HCT116 (cell line): Measurements from ENCODE around the gene COL5A1. TPM values are rescaled to one million over a fixed set of nuclear protein-coding genes. Genes with fewer than 3 reads are reported as not detected.

ENCODE experiments used
- ATAC-seq: fragments of 200-7000 bp; cut with Tn5 transposase; 2 replicates; pipeline ENCODE4 v1.9.1; 2020; ENCODE audit warnings: mild to moderate bottlenecking, moderate library complexity
- BruUV-seq: library from RNA; stranded (reverse); fragments of 400-500 nt; replicated peaks from 2 replicates; lab custom pipeline; 2021; lab: Mats Ljungman, UMichigan
- CTCF ChIA-PET: fragments of 300-600 bp; sonication (Branson Sonifier 250); formaldehyde crosslinking; loops from one replicate; lab custom pipeline; 2021; ENCODE audit warnings: antibody characterized with exemption; lab: Charles Lee
- POLR2A ChIA-PET: fragments of 300-600, 350-600 bp; sonication (Branson Sonifier 250); formaldehyde crosslinking; loops from one replicate; lab custom pipeline; 2021; ENCODE audit warnings: antibody characterized with exemption; lab: Charles Lee
- RAD21 ChIA-PET, 2 experiments: fragments of 300-600 bp; sonication (Branson Sonifier 250); formaldehyde crosslinking; loops; one replicate each; lab custom pipeline; 2023; ENCODE audit warnings: low total read pairs in 2 of 2; ENCODE audit not compliant: uncharacterized antibody in 2 of 2, unreplicated experiment in 2 of 2, low non-redundant PET in 1 of 2; lab: Charles Lee
- DNase-seq: peaks from one replicate; pipeline ENCODE4 v3.0.0-alpha.2; 2010; ENCODE audit warnings: low read depth, low spot score
- H2AFZ ChIP-seq: fragments of 200-600 bp; shearing (Covaris generic), sonication (generic); 2 replicates; pipeline ENCODE4 v1.6.1; 2017; ENCODE audit warnings: low read depth, mixed run types, mixed read lengths, antibody characterized with exemption, low read length; ENCODE audit not compliant: poor library complexity, severe bottlenecking
- H3K27ac ChIP-seq: 2 replicates; pipeline ENCODE4 v1.5.1; 2012; ENCODE audit warnings: low read depth, low read length
- H3K27me3 ChIP-seq: fragments of 200-600 bp; sonication (generic); 2 replicates; pipeline ENCODE4 v1.6.1; 2016; ENCODE audit warnings: mixed run types, low read length, mixed read lengths; ENCODE audit not compliant: insufficient read depth
- H3K36me3 ChIP-seq, 2 experiments: fragments of 200-500 bp in 1 of 2; fragments of 200-600 bp in 1 of 2; sonication (Bioruptor generic) in 1 of 2; sonication (generic) in 1 of 2; 2 replicates each; pipeline versions ENCODE4 v1.5.1 to v1.6.1; 2014 to 2016; ENCODE audit warnings: low read length in 2 of 2, inconsistent platforms in 1 of 2, mixed read lengths in 1 of 2, mixed run types in 1 of 2; ENCODE audit not compliant: insufficient read depth in 2 of 2, control insufficient read depth in 1 of 2
- H3K4me1 ChIP-seq, 2 experiments: fragments of 200-600 bp in 1 of 2; sonication (generic) in 1 of 2; 2 replicates each; pipeline versions ENCODE4 v1.5.1 to v1.6.1; 2012 to 2017; ENCODE audit warnings: low read length in 2 of 2, inconsistent platforms in 1 of 2, mild to moderate bottlenecking in 1 of 2, mixed read lengths in 1 of 2, mixed run types in 1 of 2, moderate library complexity in 1 of 2; ENCODE audit not compliant: insufficient read depth in 2 of 2, control insufficient read depth in 1 of 2
- H3K4me2 ChIP-seq: fragments of 200-600 bp; sonication (generic); 2 replicates; pipeline ENCODE4 v1.6.1; 2017; ENCODE audit warnings: mixed run types, low read length, mixed read lengths
- H3K4me3 ChIP-seq, 2 experiments: fragments of 200-600 bp in 1 of 2; sonication (generic) in 1 of 2; replicated peaks in 1 of 2; 2 replicates each; pipeline ENCODE4 v1.5.1; 2011 to 2016; ENCODE audit warnings: low read length in 2 of 2, control low read depth in 1 of 2, low read depth in 1 of 2, mild to moderate bottlenecking in 1 of 2, mixed read lengths in 1 of 2, mixed run types in 1 of 2
- H3K79me2 ChIP-seq: fragments of 200-600 bp; sonication (generic); 2 replicates; pipeline ENCODE4 v1.6.1; 2017; ENCODE audit warnings: mild to moderate bottlenecking, mixed run types, low read length, moderate library complexity, mixed read lengths; ENCODE audit not compliant: insufficient read depth
- H3K9ac ChIP-seq: fragments of 200-600 bp; sonication (generic); 2 replicates; pipeline ENCODE4 v1.6.1; 2016; ENCODE audit warnings: low read length, mixed read lengths
- H3K9me2 ChIP-seq: fragments of 200-600 bp; sonication (generic), shearing (Covaris generic); 2 replicates; pipeline ENCODE4 v1.6.1; 2017; ENCODE audit warnings: mixed run types, mild to moderate bottlenecking, moderate library complexity; ENCODE audit not compliant: insufficient read depth
- H3K9me3 ChIP-seq, 2 experiments: fragments of 200-500 bp in 1 of 2; fragments of 200-600 bp in 1 of 2; sonication (Bioruptor generic) in 1 of 2; sonication (generic) in 1 of 2; 2 replicates each; pipeline ENCODE4 v1.6.1; 2014 to 2017; ENCODE audit warnings: low read length in 2 of 2, mixed read lengths in 2 of 2, inconsistent platforms in 1 of 2, low read depth in 1 of 2, mild to moderate bottlenecking in 1 of 2, mixed run types in 1 of 2, moderate library complexity in 1 of 2; ENCODE audit not compliant: control insufficient read depth in 1 of 2, insufficient read depth in 1 of 2
- H4K20me1 ChIP-seq: fragments of 200-600 bp; sonication (generic), shearing (Covaris generic); 2 replicates; pipeline ENCODE4 v1.6.1; 2017; ENCODE audit warnings: mixed run types, mild to moderate bottlenecking, moderate library complexity; ENCODE audit not compliant: insufficient read depth
- CBX3 ChIP-seq: IDR thresholded peaks from 2 replicates; pipeline ENCODE4 v1.6.1; 2012; ENCODE audit warnings: low read depth
- CEBPB ChIP-seq: IDR thresholded peaks from 2 replicates; pipeline ENCODE4 v1.6.1; 2012; ENCODE audit warnings: low read depth
- EGR1 ChIP-seq: IDR thresholded peaks from 2 replicates; pipeline ENCODE4 v1.6.1; 2012; ENCODE audit warnings: low read depth
- EZH2 ChIP-seq: fragments of 200-600 bp; sonication (generic); IDR thresholded peaks from 2 replicates; pipeline ENCODE4 v1.6.1; 2017; ENCODE audit warnings: antibody characterized with exemption, mixed run types
- EZH2phosphoT487 ChIP-seq: fragments of 200-600 bp; IDR thresholded peaks from 2 replicates; pipeline ENCODE4 v1.6.1; 2018; ENCODE audit warnings: antibody characterized with exemption, borderline replicate concordance
- POLR2A ChIP-seq: IDR thresholded peaks from 2 replicates; pipeline ENCODE4 v1.7.0; 2011; ENCODE audit warnings: borderline replicate concordance; ENCODE audit not compliant: insufficient read depth, insufficient read length; ENCODE audit errors: extremely low read depth
- POLR2AphosphoS5 ChIP-seq: IDR thresholded peaks from 2 replicates; pipeline ENCODE4 v1.6.1; 2011; ENCODE audit warnings: mild to moderate bottlenecking, low read depth, low read length, moderate library complexity
- RAD21 ChIP-seq: IDR thresholded peaks from 2 replicates; pipeline ENCODE4 v1.6.1; 2012; ENCODE audit warnings: low read depth, mild to moderate bottlenecking
- SP1 ChIP-seq: IDR thresholded peaks from 2 replicates; pipeline ENCODE4 v1.6.1; 2012; ENCODE audit warnings: low read depth
- SRF ChIP-seq: IDR thresholded peaks from 2 replicates; pipeline ENCODE4 v1.6.1; 2012; ENCODE audit warnings: low read depth
- TCF7L2 ChIP-seq: IDR thresholded peaks from 2 replicates; pipeline ENCODE4 v1.7.0; 2011; ENCODE audit warnings: borderline replicate concordance, inconsistent platforms; ENCODE audit not compliant: insufficient read depth, insufficient read length; ENCODE audit errors: extremely low read depth
- YY1 ChIP-seq: IDR thresholded peaks from 2 replicates; pipeline ENCODE4 v1.6.1; 2011; ENCODE audit warnings: low read length, low read depth, moderate library complexity, mild to moderate bottlenecking; ENCODE audit not compliant: insufficient replicate concordance; ENCODE audit errors: extremely low read depth
- ZFX ChIP-seq: fragments of 450-650 bp; IDR thresholded peaks from 2 replicates; pipeline ENCODE4 v1.6.1; 2017
- ZNF274 ChIP-seq: fragments of 200-500 bp; sonication (Bioruptor generic); IDR thresholded peaks from 2 replicates; pipeline ENCODE4 v1.6.1; 2014; ENCODE audit warnings: mild to moderate bottlenecking, low read depth, low read length, inconsistent platforms
- intact Hi-C: fragments of 100-400 bp; cut with micrococcal nuclease; formaldehyde crosslinking; loops from 2 replicates; pipeline ENCODE4 v1.10.0; 2022
- total RNA-seq: library from RNA; stranded (reverse); gene quantifications from one replicate; pipeline ENCODE4 v1.2.1, GENCODE V29; 2021; ENCODE audit not compliant: unreplicated experiment
- TF ChIP-seq, protein P1 (sequence below): IDR thresholded peaks from 2 replicates; pipeline ENCODE4 v1.6.1; 2012; ENCODE audit warnings: low read depth
- TF ChIP-seq, protein P2 (sequence below): IDR thresholded peaks from 2 replicates; pipeline ENCODE4 v1.6.1; 2011; ENCODE audit warnings: mild to moderate bottlenecking, low read length, moderate library complexity; ENCODE audit not compliant: insufficient replicate concordance; ENCODE audit errors: extremely low read depth
- TF ChIP-seq, protein P3 (sequence below), 3 experiments: fragments of 200-600 bp in 1 of 3; sonication (generic) in 1 of 3; IDR thresholded peaks in 2 of 3; conservative IDR thresholded peaks in 1 of 3; 2 replicates each; pipeline ENCODE4 v1.5.1; 2012 to 2017; ENCODE audit warnings: low read depth in 2 of 3, low read length in 2 of 3, antibody characterized with exemption in 1 of 3, borderline replicate concordance in 1 of 3, control low read depth in 1 of 3, mild to moderate bottlenecking in 1 of 3, mixed read lengths in 1 of 3, mixed run types in 1 of 3, moderate library complexity in 1 of 3; ENCODE audit not compliant: insufficient read depth in 1 of 3
- TF ChIP-seq, protein P4 (sequence below): IDR thresholded peaks from 2 replicates; pipeline ENCODE4 v1.6.1; 2012
- TF ChIP-seq, protein P5 (sequence below): IDR thresholded peaks from 2 replicates; pipeline ENCODE4 v1.6.1; 2012

Gene COL5A1
- total RNA-seq, 1 experiment from 2014 or later: 0.30 TPM

DNA sequence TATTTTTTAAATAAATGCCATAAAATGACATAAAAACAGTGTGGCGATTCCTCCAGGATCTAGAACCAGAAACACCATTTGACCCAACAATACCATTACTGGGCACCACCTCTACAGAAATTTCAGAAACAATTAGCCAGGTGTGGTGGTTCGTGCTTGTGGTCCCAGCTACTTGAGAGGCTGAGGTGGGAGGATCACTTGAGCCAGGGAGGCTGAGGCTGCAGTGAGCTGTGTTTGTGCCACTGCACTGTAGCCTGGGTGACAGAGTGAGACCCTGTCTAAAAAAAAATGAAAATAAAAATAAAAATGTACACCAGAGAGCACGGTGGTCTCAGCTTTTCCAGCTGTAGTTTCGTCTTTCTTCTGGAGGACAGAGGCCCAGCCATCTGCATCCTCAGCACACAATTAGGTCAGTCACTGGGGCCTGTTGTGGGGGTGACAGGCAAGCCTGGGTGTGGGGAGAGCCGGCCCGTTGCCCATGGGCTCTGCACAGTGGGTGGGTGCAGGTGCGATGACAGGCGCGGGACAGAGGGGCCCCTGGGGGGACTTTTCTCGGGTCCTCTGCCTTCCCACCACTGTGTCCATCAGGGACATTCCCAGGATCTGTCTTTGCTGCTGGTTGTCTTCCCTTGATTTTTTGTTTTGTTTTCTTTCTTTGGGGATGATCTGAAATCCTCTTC lies 9.8 kb downstream of the COL5A1 start:
- peaks cover 0 to 11% of the 10 kb centered on the region in 2 experiments; a peak in 3 of 4 replicates for H3K4me1 ChIP-seq
- no TSS peak for BruUV-seq
- H3K79me2 ChIP-seq: no peaks in the 10 kb centered on the region
- ATAC-seq: no peak
- intact Hi-C loops: no loop called here
- no peak overlapping the region for H3K9ac ChIP-seq
- H3K4me3 ChIP-seq: no peak overlapping the region
- no peaks in the 10 kb centered on the region for H3K9me2 ChIP-seq
- ChIA-PET POLR2A (no interaction called here), RAD21 (no interaction called here), CTCF (no interaction called here)
- TF ChIP-seq, protein P1, sequence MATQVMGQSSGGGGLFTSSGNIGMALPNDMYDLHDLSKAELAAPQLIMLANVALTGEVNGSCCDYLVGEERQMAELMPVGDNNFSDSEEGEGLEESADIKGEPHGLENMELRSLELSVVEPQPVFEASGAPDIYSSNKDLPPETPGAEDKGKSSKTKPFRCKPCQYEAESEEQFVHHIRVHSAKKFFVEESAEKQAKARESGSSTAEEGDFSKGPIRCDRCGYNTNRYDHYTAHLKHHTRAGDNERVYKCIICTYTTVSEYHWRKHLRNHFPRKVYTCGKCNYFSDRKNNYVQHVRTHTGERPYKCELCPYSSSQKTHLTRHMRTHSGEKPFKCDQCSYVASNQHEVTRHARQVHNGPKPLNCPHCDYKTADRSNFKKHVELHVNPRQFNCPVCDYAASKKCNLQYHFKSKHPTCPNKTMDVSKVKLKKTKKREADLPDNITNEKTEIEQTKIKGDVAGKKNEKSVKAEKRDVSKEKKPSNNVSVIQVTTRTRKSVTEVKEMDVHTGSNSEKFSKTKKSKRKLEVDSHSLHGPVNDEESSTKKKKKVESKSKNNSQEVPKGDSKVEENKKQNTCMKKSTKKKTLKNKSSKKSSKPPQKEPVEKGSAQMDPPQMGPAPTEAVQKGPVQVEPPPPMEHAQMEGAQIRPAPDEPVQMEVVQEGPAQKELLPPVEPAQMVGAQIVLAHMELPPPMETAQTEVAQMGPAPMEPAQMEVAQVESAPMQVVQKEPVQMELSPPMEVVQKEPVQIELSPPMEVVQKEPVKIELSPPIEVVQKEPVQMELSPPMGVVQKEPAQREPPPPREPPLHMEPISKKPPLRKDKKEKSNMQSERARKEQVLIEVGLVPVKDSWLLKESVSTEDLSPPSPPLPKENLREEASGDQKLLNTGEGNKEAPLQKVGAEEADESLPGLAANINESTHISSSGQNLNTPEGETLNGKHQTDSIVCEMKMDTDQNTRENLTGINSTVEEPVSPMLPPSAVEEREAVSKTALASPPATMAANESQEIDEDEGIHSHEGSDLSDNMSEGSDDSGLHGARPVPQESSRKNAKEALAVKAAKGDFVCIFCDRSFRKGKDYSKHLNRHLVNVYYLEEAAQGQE: no peak
- TF ChIP-seq EGR1 (no peak), EZH2phosphoT487 (no peak), SP1 (no peak), CEBPB (no peak), EZH2 (no peak), RAD21 (no peak), YY1 (no peak), TCF7L2 (no peak), ZFX (no peak), SRF (no peak), CBX3 (no peak), POLR2A (no peak), POLR2AphosphoS5 (no peak), ZNF274 (no peak)
- TF ChIP-seq, protein P2, sequence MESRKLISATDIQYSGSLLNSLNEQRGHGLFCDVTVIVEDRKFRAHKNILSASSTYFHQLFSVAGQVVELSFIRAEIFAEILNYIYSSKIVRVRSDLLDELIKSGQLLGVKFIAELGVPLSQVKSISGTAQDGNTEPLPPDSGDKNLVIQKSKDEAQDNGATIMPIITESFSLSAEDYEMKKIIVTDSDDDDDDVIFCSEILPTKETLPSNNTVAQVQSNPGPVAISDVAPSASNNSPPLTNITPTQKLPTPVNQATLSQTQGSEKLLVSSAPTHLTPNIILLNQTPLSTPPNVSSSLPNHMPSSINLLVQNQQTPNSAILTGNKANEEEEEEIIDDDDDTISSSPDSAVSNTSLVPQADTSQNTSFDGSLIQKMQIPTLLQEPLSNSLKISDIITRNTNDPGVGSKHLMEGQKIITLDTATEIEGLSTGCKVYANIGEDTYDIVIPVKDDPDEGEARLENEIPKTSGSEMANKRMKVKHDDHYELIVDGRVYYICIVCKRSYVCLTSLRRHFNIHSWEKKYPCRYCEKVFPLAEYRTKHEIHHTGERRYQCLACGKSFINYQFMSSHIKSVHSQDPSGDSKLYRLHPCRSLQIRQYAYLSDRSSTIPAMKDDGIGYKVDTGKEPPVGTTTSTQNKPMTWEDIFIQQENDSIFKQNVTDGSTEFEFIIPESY: no peak
- TF ChIP-seq, protein P3, sequence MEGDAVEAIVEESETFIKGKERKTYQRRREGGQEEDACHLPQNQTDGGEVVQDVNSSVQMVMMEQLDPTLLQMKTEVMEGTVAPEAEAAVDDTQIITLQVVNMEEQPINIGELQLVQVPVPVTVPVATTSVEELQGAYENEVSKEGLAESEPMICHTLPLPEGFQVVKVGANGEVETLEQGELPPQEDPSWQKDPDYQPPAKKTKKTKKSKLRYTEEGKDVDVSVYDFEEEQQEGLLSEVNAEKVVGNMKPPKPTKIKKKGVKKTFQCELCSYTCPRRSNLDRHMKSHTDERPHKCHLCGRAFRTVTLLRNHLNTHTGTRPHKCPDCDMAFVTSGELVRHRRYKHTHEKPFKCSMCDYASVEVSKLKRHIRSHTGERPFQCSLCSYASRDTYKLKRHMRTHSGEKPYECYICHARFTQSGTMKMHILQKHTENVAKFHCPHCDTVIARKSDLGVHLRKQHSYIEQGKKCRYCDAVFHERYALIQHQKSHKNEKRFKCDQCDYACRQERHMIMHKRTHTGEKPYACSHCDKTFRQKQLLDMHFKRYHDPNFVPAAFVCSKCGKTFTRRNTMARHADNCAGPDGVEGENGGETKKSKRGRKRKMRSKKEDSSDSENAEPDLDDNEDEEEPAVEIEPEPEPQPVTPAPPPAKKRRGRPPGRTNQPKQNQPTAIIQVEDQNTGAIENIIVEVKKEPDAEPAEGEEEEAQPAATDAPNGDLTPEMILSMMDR (IDR thresholded peaks at IDR 0.05 in 2 of 3, conservative IDR thresholded peaks at IDR 0.05 in 1 of 3; ENCODE audit: borderline replicate concordance in 1 of 3, insufficient read depth in 1 of 3, low read depth in 2 of 3, low read length in 2 of 3): no peak
- TF ChIP-seq, protein P4, sequence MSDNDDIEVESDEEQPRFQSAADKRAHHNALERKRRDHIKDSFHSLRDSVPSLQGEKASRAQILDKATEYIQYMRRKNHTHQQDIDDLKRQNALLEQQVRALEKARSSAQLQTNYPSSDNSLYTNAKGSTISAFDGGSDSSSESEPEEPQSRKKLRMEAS: no peak
- TF ChIP-seq, protein P5, sequence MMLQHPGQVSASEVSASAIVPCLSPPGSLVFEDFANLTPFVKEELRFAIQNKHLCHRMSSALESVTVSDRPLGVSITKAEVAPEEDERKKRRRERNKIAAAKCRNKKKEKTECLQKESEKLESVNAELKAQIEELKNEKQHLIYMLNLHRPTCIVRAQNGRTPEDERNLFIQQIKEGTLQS: no peak
- no peak overlapping the region for H3K4me2 ChIP-seq
- no peaks in the 10 kb centered on the region for H4K20me1 ChIP-seq
- no peaks in the 10 kb centered on the region; the same call in 1 of the 2 replicates for H3K27me3 ChIP-seq
- no peak overlapping the region for H2AFZ ChIP-seq
- no peak for DNase-seq
- no peaks in the 10 kb centered on the region for H3K36me3 ChIP-seq
- H3K9me3 ChIP-seq: no peaks in the 10 kb centered on the region
- H3K27ac ChIP-seq: no peak overlapping the region
